ENCODE results near the gene CCDC15. TPM values are rescaled to one million over a fixed set of nuclear protein-coding genes. Genes with fewer than 3 reads are reported as not detected.

Gene CCDC15
- total RNA-seq, 3 donors from 2014 or later = 0.73 to 1.8 (median 1.6) TPM

- DNase-seq (no peak), ATAC-seq (no peak)
- TF ChIP-seq CTCF (IDR thresholded peaks at IDR 0.05) = no peak
- no peaks in the 10 kb centered on the region for H3K4me1 ChIP-seq (ENCODE audit: low read depth)
- H3K36me3 ChIP-seq (ENCODE audit: low read depth) = no peaks in the 10 kb centered on the region
- H3K9me3 ChIP-seq = no peaks in the 10 kb centered on the region
- intact Hi-C loops (cut with DNase I, micrococcal nuclease) = no loop called here
- H3K4me3 ChIP-seq = no peak overlapping the region
Measured at GRCh38 chr11:125081098-125081798, 127.2 kb downstream of the CCDC15 start.

- H3K36me3 ChIP-seq (ENCODE audit: low read depth) = no peaks in the 10 kb centered on the region
- ATAC-seq (no peak), DNase-seq (no peak)
- H3K9me3 ChIP-seq = no peaks in the 10 kb centered on the region
- TF ChIP-seq CTCF (IDR thresholded peaks at IDR 0.05) = no peak
- intact Hi-C loops (cut with DNase I, micrococcal nuclease) = no loop called here
- no peak overlapping the region for H3K4me3 ChIP-seq
- H3K4me1 ChIP-seq (ENCODE audit: low read depth) = no peaks in the 10 kb centered on the region
Measured at GRCh38 chr11:125082040-125082439, 128.0 kb downstream of the CCDC15 start.

GRCh38 chr11:125082611-125083311, 128.8 kb downstream of the CCDC15 start:
- no peak for DNase-seq
- no peak for TF ChIP-seq CTCF (IDR thresholded peaks at IDR 0.05)
- H3K4me1 ChIP-seq (ENCODE audit: low read depth) = no peaks in the 10 kb centered on the region
- intact Hi-C loops (cut with DNase I, micrococcal nuclease) = no loop called here
- ATAC-seq = no peak
- H3K9me3 ChIP-seq = no peaks in the 10 kb centered on the region
- no peaks in the 10 kb centered on the region for H3K36me3 ChIP-seq (ENCODE audit: low read depth)
- no peak overlapping the region for H3K4me3 ChIP-seq

GRCh38 chr11:125083312-125084056, 129.5 kb downstream of the CCDC15 start:
- no peaks in the 10 kb centered on the region for H3K36me3 ChIP-seq (ENCODE audit: low read depth)
- no peak for TF ChIP-seq CTCF (IDR thresholded peaks at IDR 0.05)
- H3K4me3 ChIP-seq = no peak overlapping the region
- no peaks in the 10 kb centered on the region for H3K4me1 ChIP-seq (ENCODE audit: low read depth)
- ATAC-seq (no peak), DNase-seq (no peak)
- intact Hi-C loops (cut with DNase I, micrococcal nuclease) = no loop called here
- H3K9me3 ChIP-seq = no peaks in the 10 kb centered on the region

GRCh38 chr11:125084057-125084416, 130.0 kb downstream of the CCDC15 start:
- intact Hi-C loops (cut with DNase I, micrococcal nuclease) = no loop called here
- Histone ChIP-seq H3K4me1 (ENCODE audit: low read depth) (no peaks in the 10 kb centered on the region), H3K36me3 (ENCODE audit: low read depth) (no peaks in the 10 kb centered on the region), H3K4me3 (no peak overlapping the region), H3K9me3 (no peaks in the 10 kb centered on the region)
- DNase-seq = peak in 1 of 3 donors; percentile 45
- no peak for ATAC-seq
- no peak for TF ChIP-seq CTCF (IDR thresholded peaks at IDR 0.05)
